Neural cell (in vitro differentiated cells): ENCODE data around the gene FGFR1OP2. TPM values are rescaled to one million over a fixed set of nuclear protein-coding genes. Genes with fewer than 3 reads are reported as not detected.

ENCODE experiments used
- H2AFZ ChIP-seq: fragments of 200-600, 300-800 bp; sonication (generic), shearing (Covaris generic); 2 replicates; pipeline ENCODE4 v1.6.0; 2014; ENCODE audit warnings: low read depth, mild to moderate bottlenecking, antibody characterized with exemption, low read length, moderate library complexity
- H3F3A ChIP-seq: fragments of 200-600 bp; shearing (Covaris generic); 2 replicates; pipeline ENCODE4 v1.6.1; 2016; ENCODE audit warnings: mild to moderate bottlenecking, moderate library complexity, mixed read lengths, antibody characterized with exemption, low read length; ENCODE audit not compliant: insufficient read depth, poor library complexity, severe bottlenecking
- H3K27ac ChIP-seq: fragments of 200-600, 300-800 bp; sonication (generic), shearing (Covaris generic); 2 replicates; pipeline ENCODE4 v1.5.1; 2014; ENCODE audit warnings: mild to moderate bottlenecking, low read length, moderate library complexity
- H3K27me3 ChIP-seq: fragments of 300-800, 200-600 bp; sonication (generic), shearing (Covaris generic); 2 replicates; pipeline ENCODE4 v1.6.0; 2014; ENCODE audit warnings: mild to moderate bottlenecking, low read depth, low read length, moderate library complexity; ENCODE audit not compliant: insufficient read depth
- H3K36me3 ChIP-seq: fragments of 300-800, 200-600 bp; sonication (generic), shearing (Covaris generic); 2 replicates; pipeline ENCODE4 v1.5.1; 2014; ENCODE audit warnings: mild to moderate bottlenecking, antibody characterized with exemption, low read length, moderate library complexity; ENCODE audit not compliant: insufficient read depth
- H3K4me2 ChIP-seq: fragments of 300-800, 200-600 bp; sonication (generic), shearing (Covaris generic); 2 replicates; pipeline ENCODE4 v1.6.0; 2014; ENCODE audit warnings: mild to moderate bottlenecking, low read length
- H3K4me3 ChIP-seq: fragments of 300-800, 200-600 bp; sonication (generic), shearing (Covaris generic); 2 replicates; pipeline ENCODE4 v1.5.1; 2014; ENCODE audit warnings: mild to moderate bottlenecking, low read length, moderate library complexity
- H3K79me2 ChIP-seq: fragments of 200-600 bp; shearing (Covaris generic); replicated peaks from 2 replicates; pipeline ENCODE4 v1.6.0; 2014; ENCODE audit warnings: mild to moderate bottlenecking, low read length, moderate library complexity; ENCODE audit not compliant: insufficient read depth
- H3K9ac ChIP-seq: fragments of 300-800, 200-600 bp; sonication (generic), shearing (Covaris generic); 2 replicates; pipeline ENCODE4 v1.6.1; 2016; ENCODE audit warnings: mild to moderate bottlenecking, low read length, mixed read lengths
- H3K9me2 ChIP-seq: fragments of 200-600 bp; shearing (Covaris generic); 2 replicates; pipeline ENCODE4 v1.6.1; 2016; ENCODE audit warnings: mild to moderate bottlenecking, low read length, mixed read lengths; ENCODE audit not compliant: insufficient read depth
- H3K9me3 ChIP-seq: fragments of 200-600, 300-800 bp; sonication (generic), shearing (Covaris generic); 2 replicates; pipeline ENCODE4 v1.6.1; 2016; ENCODE audit warnings: mild to moderate bottlenecking, mixed run types, low read length, moderate library complexity, mixed read lengths
- H4K20me1 ChIP-seq: fragments of 200-600 bp; shearing (Covaris generic); 2 replicates; pipeline ENCODE4 v1.6.1; 2016; ENCODE audit warnings: mild to moderate bottlenecking, mixed run types; ENCODE audit not compliant: insufficient read depth
- EP300 ChIP-seq: fragments of 450-650 bp; conservative IDR thresholded peaks from 2 replicates; pipeline ENCODE4 v1.6.1; 2014; ENCODE audit warnings: antibody characterized with exemption, mild to moderate bottlenecking, moderate library complexity; ENCODE audit not compliant: poor library complexity, severe bottlenecking
- EZH2 ChIP-seq: fragments of 200-600, 300-800 bp; shearing (Covaris generic), sonication (generic); IDR thresholded peaks from 2 replicates; pipeline ENCODE4 v1.6.1; 2014; ENCODE audit warnings: antibody characterized with exemption, low read length, borderline replicate concordance, mild to moderate bottlenecking; ENCODE audit not compliant: insufficient read depth, poor library complexity, severe bottlenecking
- MXI1 ChIP-seq: fragments of 450-650 bp; conservative IDR thresholded peaks from 2 replicates; pipeline ENCODE4 v1.6.1; 2014; ENCODE audit warnings: antibody characterized with exemption, mild to moderate bottlenecking; ENCODE audit not compliant: poor library complexity, severe bottlenecking
- POLR2AphosphoS5 ChIP-seq: IDR thresholded peaks from 2 replicates; pipeline ENCODE4 v1.6.1; 2012
- RAD21 ChIP-seq: fragments of 450-650 bp; conservative IDR thresholded peaks from 2 replicates; pipeline ENCODE4 v1.6.1; 2014; ENCODE audit warnings: antibody characterized with exemption, mild to moderate bottlenecking, moderate library complexity
- SMC3 ChIP-seq: fragments of 450-650 bp; conservative IDR thresholded peaks from 2 replicates; pipeline ENCODE4 v1.6.1; 2014; ENCODE audit warnings: antibody characterized with exemption, mild to moderate bottlenecking, moderate library complexity; ENCODE audit not compliant: poor library complexity
- TAF1 ChIP-seq: IDR thresholded peaks from 2 replicates; pipeline ENCODE4 v1.6.1; 2012; ENCODE audit warnings: low read depth
- polyA plus RNA-seq: library from polyadenylated mRNA; depleted of rRNA; stranded (reverse); fragments of >200 nt; gene quantifications from 2 replicates; pipeline ENCODE4 v1.2.3, GENCODE V29; 2014
- TF ChIP-seq, protein P1 (sequence below): IDR thresholded peaks from 2 replicates; pipeline ENCODE4 v1.6.1; 2012; ENCODE audit warnings: borderline replicate concordance
- TF ChIP-seq, protein P2 (sequence below): fragments of 450-650 bp; IDR thresholded peaks from 2 replicates; pipeline ENCODE4 v1.5.1; 2014; ENCODE audit warnings: antibody characterized with exemption, mild to moderate bottlenecking, moderate library complexity; ENCODE audit not compliant: poor library complexity, severe bottlenecking

Gene FGFR1OP2
- polyA plus RNA-seq, 1 donor from 2014 or later, result 79.4 TPM

DNA sequence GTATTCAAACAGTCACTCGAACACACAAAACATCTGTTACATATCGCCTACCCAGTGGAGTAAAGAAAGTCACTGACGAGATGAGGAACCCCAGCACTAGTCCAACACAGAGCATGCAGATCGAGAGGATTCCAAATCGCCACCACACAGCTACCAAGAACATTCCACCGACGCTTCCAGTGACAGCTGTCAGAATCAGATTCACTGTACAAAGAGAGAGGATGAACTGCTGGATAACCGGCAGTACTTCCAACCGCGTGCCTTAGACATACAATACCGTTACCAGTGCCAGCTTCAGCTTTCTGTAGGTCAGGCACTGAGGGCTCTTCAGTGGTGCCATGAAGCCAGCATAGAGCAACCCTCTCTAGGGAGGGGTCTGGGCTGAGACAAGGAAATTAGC lies 41.5 kb downstream of the FGFR1OP2 start:
- no peaks in the 10 kb centered on the region for H3K27me3 ChIP-seq
- no peak overlapping the region for H3K9ac ChIP-seq
- no peaks in the 10 kb centered on the region for H4K20me1 ChIP-seq
- H2AFZ ChIP-seq, result no peak overlapping the region
- no peaks in the 10 kb centered on the region for H3K79me2 ChIP-seq
- no peak overlapping the region for H3K27ac ChIP-seq
- H3K4me2 ChIP-seq, result no peak overlapping the region
- H3K9me3 ChIP-seq, result no peaks in the 10 kb centered on the region
- TF ChIP-seq MXI1 (no peak), TAF1 (no peak), SMC3 (no peak), EZH2 (no peak), EP300 (no peak), RAD21 (no peak), POLR2AphosphoS5 (no peak)
- TF ChIP-seq, protein P1, sequence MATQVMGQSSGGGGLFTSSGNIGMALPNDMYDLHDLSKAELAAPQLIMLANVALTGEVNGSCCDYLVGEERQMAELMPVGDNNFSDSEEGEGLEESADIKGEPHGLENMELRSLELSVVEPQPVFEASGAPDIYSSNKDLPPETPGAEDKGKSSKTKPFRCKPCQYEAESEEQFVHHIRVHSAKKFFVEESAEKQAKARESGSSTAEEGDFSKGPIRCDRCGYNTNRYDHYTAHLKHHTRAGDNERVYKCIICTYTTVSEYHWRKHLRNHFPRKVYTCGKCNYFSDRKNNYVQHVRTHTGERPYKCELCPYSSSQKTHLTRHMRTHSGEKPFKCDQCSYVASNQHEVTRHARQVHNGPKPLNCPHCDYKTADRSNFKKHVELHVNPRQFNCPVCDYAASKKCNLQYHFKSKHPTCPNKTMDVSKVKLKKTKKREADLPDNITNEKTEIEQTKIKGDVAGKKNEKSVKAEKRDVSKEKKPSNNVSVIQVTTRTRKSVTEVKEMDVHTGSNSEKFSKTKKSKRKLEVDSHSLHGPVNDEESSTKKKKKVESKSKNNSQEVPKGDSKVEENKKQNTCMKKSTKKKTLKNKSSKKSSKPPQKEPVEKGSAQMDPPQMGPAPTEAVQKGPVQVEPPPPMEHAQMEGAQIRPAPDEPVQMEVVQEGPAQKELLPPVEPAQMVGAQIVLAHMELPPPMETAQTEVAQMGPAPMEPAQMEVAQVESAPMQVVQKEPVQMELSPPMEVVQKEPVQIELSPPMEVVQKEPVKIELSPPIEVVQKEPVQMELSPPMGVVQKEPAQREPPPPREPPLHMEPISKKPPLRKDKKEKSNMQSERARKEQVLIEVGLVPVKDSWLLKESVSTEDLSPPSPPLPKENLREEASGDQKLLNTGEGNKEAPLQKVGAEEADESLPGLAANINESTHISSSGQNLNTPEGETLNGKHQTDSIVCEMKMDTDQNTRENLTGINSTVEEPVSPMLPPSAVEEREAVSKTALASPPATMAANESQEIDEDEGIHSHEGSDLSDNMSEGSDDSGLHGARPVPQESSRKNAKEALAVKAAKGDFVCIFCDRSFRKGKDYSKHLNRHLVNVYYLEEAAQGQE, result no peak
- TF ChIP-seq, protein P2, sequence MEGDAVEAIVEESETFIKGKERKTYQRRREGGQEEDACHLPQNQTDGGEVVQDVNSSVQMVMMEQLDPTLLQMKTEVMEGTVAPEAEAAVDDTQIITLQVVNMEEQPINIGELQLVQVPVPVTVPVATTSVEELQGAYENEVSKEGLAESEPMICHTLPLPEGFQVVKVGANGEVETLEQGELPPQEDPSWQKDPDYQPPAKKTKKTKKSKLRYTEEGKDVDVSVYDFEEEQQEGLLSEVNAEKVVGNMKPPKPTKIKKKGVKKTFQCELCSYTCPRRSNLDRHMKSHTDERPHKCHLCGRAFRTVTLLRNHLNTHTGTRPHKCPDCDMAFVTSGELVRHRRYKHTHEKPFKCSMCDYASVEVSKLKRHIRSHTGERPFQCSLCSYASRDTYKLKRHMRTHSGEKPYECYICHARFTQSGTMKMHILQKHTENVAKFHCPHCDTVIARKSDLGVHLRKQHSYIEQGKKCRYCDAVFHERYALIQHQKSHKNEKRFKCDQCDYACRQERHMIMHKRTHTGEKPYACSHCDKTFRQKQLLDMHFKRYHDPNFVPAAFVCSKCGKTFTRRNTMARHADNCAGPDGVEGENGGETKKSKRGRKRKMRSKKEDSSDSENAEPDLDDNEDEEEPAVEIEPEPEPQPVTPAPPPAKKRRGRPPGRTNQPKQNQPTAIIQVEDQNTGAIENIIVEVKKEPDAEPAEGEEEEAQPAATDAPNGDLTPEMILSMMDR, result no peak
- no peaks in the 10 kb centered on the region for H3K9me2 ChIP-seq
- H3K4me3 ChIP-seq, result no peak overlapping the region
- no peaks in the 10 kb centered on the region for H3K36me3 ChIP-seq
- no peaks in the 10 kb centered on the region for H3F3A ChIP-seq

DNA sequence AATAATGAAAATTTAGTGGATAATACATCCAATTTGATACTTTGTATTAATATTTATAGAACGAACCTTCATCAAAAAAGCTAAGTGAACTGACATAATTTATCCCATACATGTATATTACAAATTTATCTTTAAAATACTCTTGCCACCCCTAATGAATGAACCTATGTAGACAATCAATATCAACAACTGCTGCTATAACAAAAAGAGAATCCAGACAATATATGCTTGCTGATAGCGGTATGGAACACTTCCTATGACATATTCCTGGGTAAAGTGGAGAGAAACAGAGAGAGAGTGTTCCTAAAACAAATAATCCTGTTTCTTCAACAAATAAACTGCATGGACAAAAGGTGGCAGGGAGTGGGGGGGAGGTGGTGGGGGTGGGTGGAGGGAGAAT lies 44.6 kb downstream of the FGFR1OP2 start:
- H2AFZ ChIP-seq, result no peak overlapping the region
- H3K27ac ChIP-seq, result no peak overlapping the region
- no peak overlapping the region for H3K9ac ChIP-seq
- H4K20me1 ChIP-seq, result no peaks in the 10 kb centered on the region
- H3K4me3 ChIP-seq, result no peak overlapping the region
- no peak overlapping the region for H3K4me2 ChIP-seq
- H3K79me2 ChIP-seq, result no peaks in the 10 kb centered on the region
- no peaks in the 10 kb centered on the region for H3F3A ChIP-seq
- no peaks in the 10 kb centered on the region for H3K9me3 ChIP-seq
- TF ChIP-seq, protein P1, result no peak
- no peak for TF ChIP-seq MXI1
- TF ChIP-seq, protein P2, result no peak
- TF ChIP-seq TAF1, result no peak
- TF ChIP-seq SMC3, result no peak
- TF ChIP-seq POLR2AphosphoS5, result no peak
- no peak for TF ChIP-seq EP300
- TF ChIP-seq EZH2, result no peak
- no peak for TF ChIP-seq RAD21
- no peaks in the 10 kb centered on the region for H3K36me3 ChIP-seq
- H3K27me3 ChIP-seq, result no peaks in the 10 kb centered on the region
- H3K9me2 ChIP-seq, result no peaks in the 10 kb centered on the region
